Measurements from ENCODE around the gene BST1.
"Not testable (repeated sequence)": the region's sequence is repeated elsewhere in the genome, so short reads cannot be mapped to it uniquely, and the experiment has no call there.

Gene BST1

DNA sequence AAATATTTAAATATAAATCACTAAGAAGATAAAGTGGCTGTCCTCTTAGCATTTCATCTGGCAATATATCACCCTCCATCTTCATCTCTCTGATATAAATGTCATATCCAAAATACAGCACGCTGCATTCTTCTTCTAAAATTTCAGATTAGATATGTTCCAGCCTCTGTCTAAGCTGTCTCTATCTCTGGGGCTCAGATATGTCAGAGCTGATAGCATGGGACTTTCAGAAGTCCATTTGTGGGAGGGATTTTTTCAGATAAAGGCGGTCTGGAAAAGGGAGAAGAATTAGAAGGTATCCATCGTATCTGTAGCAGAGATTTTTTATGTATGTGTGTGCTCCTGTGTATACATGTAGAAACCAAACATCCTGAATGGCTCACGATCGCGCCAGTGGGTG is 50.2 kb downstream of the BST1 start:
- no peak for DNase-seq

- DNase-seq, result no peak
Measured at GRCh38 chr4:15753786-15754185, 50.9 kb downstream of the BST1 start.

GRCh38 chr4:15754323-15754722 is 51.5 kb downstream of the BST1 start:
- no peak for DNase-seq

DNA sequence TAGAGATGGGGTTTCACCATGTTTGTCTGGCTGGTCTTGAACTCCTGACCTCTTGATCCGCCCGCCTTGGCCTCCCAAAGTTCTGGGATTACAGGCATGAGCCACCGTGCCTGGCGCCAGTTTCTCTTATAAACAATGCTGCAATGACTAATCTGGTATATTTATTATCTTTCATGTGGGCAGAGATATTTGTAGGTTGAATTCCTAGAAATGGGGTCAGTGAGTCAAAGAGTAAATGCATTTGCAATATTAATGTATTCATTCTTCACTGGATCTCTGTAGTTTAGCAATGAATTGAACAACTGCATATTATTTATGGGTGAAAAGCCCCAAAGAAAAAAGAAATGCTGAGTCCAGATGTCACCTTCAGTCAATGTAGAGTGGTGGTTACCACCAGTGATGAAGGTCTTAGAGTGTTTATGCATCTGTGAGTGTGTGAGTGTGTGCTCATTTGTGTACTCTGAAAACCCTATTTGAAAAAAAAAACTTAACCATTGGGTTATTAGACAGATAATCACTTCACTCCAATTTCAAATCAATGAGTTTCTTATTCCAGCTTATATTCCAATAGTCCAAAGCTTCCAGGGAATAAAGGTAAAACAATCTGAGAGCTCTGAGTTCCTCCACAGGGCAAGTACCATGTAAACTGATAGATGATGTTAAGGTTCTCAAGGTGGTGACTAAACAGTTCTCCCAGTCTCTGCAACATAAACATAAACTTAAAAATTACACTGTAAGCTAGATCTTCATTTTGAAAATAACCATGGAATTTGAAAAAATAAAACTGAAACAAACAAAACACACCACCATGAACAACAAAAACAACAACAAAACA is 52.7 kb downstream of the BST1 start:
- no peak for DNase-seq

GRCh38 chr4:15756361-15756861 is 53.5 kb downstream of the BST1 start:
- DNase-seq, result no peak

DNA sequence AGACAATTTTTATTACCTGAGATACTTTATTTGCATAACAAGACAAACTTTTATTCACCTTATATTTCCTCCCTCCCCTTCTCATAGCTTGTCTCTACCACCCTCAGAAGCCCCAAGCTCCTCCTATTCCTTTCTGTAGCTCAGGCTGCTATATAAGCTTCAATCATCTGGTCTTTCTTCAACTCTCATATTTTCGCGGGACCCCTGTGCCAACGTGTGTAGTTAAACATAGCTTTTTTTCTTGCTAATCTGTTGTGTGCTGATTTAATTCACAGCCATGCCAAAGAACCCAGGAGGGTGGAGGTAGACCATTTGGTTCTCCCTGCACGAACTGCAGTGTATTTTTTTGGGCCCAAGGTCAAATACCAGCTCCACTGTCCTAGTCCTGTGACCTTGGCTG is 54.2 kb downstream of the BST1 start:
- no peak for DNase-seq

- no peak for DNase-seq
Measured at GRCh38 chr4:15758294-15758693, 55.4 kb downstream of the BST1 start.

GRCh38 chr4:15762460-15762859 is 59.6 kb downstream of the BST1 start:
- DNase-seq, result not testable (repeated sequence)

GRCh38 chr4:15765391-15765790 is 62.5 kb downstream of the BST1 start:
- DNase-seq, result no peak

DNA sequence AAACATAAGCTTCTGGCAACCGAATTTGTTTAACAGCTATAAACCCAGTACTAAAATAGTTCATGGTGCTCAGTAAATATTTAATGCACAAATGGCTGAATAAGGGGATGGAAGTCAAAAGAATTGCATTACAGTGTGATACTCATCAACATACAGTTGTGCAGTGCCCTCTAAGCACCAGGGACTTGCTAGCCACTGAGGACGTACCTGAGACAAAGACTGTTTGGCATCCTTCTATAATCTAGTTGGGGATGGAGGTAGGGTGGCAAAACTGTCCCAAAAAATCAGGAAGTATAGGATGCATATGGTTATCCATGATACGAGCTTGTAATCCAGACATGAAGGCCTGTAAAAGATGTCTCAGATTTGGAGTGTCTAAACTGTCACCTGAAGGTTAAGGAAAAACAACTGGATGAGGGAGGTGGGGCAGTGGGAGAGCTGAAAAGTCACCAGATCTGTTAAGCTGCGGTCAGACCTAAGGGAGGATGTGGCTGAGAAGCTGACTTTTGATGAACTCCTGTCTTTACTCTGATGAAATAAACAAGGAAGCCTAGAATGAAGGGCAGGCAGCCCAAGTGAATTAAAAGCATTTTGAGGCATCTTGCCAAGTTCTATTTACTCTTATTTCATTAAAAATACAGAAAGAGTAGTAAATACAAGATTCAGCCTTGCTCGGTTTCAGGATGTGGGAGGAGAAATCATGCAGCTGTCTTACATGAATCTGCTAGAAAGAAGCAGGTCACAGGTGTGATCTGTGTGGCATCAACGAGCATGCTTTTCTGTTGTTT is 63.2 kb downstream of the BST1 start:
- no peak for DNase-seq

DNA sequence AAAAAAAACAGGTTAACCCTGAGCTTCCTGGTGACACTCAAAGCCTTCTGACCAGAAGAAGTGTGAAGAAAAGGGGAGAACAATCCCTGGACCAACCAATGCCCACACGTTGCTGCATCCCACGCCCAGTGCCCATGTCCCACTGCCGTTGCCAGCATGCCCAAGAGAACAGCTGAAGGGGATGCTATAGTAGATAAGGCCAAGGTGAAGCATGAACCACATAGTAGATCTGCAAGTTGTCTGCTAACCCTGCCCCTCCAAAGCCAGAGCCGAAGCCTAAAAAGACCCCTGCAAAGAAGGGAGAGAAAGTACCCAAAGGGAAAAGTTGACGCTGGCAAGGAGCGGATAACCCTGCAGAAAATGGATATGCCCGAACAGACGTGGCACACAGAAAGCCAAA is 64.0 kb downstream of the BST1 start:
- no peak for DNase-seq

DNA sequence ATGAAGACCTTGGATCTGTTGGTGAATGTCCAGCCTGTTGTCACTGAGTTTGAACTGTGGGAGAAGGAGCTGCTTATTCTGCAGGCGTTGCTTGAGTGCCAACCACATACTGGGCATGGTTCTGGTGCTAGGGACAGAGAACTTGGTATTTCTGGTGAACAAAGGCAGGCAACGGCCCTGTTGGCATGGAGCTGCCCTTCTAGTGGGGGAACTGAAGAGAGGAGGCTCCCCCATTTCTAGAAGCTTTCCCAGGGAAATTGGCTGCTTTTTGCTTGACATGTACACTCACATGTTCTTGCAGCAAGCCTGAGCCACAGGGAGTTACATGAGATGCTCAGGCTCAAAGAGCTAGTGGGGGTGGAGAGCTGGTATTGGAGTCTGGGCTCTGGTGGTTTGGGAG is 66.3 kb downstream of the BST1 start:
- no peak for DNase-seq

GRCh38 chr4:15771216-15772058 is 68.6 kb downstream of the BST1 start:
- no peak for DNase-seq

- DNase-seq, result no peak
Measured at GRCh38 chr4:15774020-15774420, 71.2 kb downstream of the BST1 start.

DNA sequence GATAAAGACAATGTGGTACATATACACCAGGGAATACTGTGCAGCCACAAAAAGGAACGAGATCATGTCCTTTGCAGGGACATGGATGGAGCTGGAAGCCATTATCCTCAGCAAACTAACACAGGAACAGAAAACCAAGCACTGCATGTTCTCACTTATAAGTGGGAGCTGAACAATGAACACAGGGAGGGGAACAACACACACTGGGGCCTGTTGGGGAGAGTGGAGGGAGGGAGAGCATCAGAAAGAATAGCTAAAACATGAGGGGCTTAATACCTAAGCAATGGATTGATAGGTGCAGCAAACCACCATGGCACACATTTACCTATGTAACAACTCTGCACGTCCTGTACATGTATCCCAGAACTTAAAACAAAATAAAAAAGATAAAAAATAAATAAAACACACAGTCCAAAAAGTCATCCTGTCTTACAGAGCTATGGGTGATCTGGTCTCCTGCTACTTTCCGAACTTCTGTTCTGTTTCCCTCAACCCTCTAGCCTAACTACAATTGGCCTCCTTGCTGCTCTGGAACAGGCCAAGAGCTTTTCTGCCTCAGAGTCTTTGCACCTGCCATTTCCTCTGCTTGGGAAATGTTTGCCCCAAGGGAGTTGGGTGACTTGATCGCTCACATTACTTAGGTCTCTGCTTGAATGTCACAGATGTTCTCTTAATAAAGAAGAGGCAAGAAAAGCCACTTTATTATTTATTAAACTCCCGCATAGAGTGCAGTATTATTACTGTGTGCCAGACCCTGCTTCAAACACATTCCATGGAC is 74.2 kb downstream of the BST1 start:
- DNase-seq, result no peak

GRCh38 chr4:15777697-15778288 is 74.9 kb downstream of the BST1 start:
- no peak for DNase-seq

DNA sequence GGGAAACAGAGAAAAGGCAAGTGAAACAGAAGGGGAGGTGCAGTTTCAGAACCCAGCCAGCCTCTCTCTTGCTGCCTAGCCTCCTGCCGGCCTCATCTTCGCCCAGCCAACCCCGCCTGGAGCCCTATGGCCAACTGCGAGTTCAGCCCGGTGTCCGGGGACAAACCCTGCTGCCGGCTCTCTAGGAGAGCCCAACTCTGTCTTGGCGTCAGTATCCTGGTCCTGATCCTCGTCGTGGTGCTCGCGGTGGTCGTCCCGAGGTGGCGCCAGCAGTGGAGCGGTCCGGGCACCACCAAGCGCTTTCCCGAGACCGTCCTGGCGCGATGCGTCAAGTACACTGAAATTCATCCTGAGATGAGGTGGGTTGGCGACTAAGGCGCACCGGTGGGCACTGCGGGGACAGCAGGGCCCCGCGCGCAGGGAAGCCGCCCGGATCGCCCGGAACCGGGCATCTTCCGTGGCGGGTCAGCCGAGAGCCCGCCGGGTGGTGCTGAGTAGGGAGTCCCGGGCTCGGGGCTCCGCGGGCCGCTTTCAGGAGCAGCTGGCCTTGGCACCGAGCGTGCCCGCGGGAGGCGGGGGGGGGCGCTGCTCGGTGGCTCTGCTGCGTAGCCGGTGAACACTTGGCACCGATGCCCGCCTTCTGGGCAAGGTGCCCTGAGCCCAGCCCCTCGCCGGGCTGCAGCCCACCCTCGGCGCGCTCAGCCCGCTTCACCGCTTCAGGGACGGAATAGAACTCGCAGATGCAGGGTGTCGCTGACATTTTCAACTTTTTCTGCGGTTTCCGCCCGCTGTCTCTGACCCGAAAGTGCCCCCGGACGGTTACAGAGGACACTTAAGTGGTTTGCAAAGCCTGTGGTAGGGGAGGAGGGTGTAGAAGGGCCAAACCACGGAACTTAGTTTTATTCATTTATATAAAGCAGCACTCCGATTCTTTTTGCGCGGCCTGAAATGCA is 75.7 kb downstream of the BST1 start, which contains the start of gene CD38:
Gene CD38, plus strand, starts transcription at position 40 of the 953 bp plus-strand sequence. Its CDS starts 87 bp downstream, at position 127.
- DNase-seq, result no peak

DNA sequence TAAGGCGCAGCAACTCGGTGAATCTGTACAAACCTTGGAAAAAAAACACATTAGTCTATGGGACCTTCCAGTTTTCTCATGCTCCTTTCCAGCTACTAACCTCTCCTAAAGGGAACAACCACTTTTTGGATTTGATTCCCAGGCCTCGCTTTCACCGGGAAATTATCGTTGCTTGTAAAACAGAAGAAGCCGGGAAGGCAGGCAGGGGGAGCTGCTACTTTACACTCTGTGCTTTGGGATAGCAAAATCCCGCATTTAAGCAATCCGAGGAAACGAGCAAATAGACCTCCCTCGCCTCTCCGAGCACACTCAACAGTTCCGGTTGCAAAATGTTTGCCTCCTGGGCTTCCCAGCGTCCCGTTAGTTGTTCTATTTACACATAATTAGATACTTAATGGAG is 76.4 kb downstream of the BST1 start:
- no peak for DNase-seq

GRCh38 chr4:15779809-15780208 is 76.9 kb downstream of the BST1 start:
- DNase-seq, result no peak

GRCh38 chr4:15781427-15782095 is 78.7 kb downstream of the BST1 start:
- DNase-seq, result no peak

Measured in DMS 273 treated with DMSO at 0.1 percent for 48 hours (cell line).